Measurements from ENCODE around the gene SASH1. TPM values are rescaled to one million over a fixed set of nuclear protein-coding genes. Genes with fewer than 3 reads are reported as not detected.

The SASH1 gene
- total RNA-seq, 2 donors from 2014 or later = 0.17 to 0.20 TPM

- H3K4me1 Mint-ChIP-seq (ENCODE audit: low read depth in 2 of 2) = no peaks in the 10 kb centered on the region
- H3K36me3 Mint-ChIP-seq = no peaks in the 10 kb centered on the region
- no peak for DNase-seq (ENCODE audit: low spot score)
- ATAC-seq = no peak
- no peak overlapping the region for H3K4me3 Mint-ChIP-seq
- H3K27ac Mint-ChIP-seq = no peak overlapping the region
- no peaks in the 10 kb centered on the region for H3K9me3 Mint-ChIP-seq
- H3K27me3 Mint-ChIP-seq = peaks cover 8 to 14% of the 10 kb centered on the region in 2 donors
Measured at GRCh38 chr6:148429423-148429822, 86.8 kb downstream of the SASH1 start.

GRCh38 chr6:148430897-148431296, 88.3 kb downstream of the SASH1 start:
- no peaks in the 10 kb centered on the region for H3K9me3 Mint-ChIP-seq
- ATAC-seq = no peak
- peaks cover 8 to 12% of the 10 kb centered on the region in 2 donors for H3K27me3 Mint-ChIP-seq
- H3K36me3 Mint-ChIP-seq = no peaks in the 10 kb centered on the region
- no peaks in the 10 kb centered on the region for H3K4me1 Mint-ChIP-seq (ENCODE audit: low read depth in 2 of 2)
- no peak overlapping the region for H3K27ac Mint-ChIP-seq
- no peak overlapping the region for H3K4me3 Mint-ChIP-seq
- DNase-seq (ENCODE audit: low spot score) = no peak

- no peaks in the 10 kb centered on the region for H3K9me3 Mint-ChIP-seq
- no peak overlapping the region for H3K27ac Mint-ChIP-seq
- ATAC-seq = no peak
- H3K4me3 Mint-ChIP-seq = no peak overlapping the region
- H3K27me3 Mint-ChIP-seq = peaks cover 5 to 9% of the 10 kb centered on the region in 2 donors
- H3K4me1 Mint-ChIP-seq (ENCODE audit: low read depth in 2 of 2) = no peaks in the 10 kb centered on the region
- H3K36me3 Mint-ChIP-seq = no peaks in the 10 kb centered on the region
- DNase-seq (ENCODE audit: low spot score) = no peak
Measured at GRCh38 chr6:148431413-148431812, 88.8 kb downstream of the SASH1 start.

- no peak overlapping the region for H3K4me3 Mint-ChIP-seq
- H3K36me3 Mint-ChIP-seq = no peaks in the 10 kb centered on the region
- DNase-seq (ENCODE audit: low spot score) (no peak), ATAC-seq (no peak)
- H3K9me3 Mint-ChIP-seq = no peaks in the 10 kb centered on the region
- peaks cover 3 to 8% of the 10 kb centered on the region in 2 donors for H3K27me3 Mint-ChIP-seq
- H3K27ac Mint-ChIP-seq = no peak overlapping the region
- no peaks in the 10 kb centered on the region for H3K4me1 Mint-ChIP-seq (ENCODE audit: low read depth in 2 of 2)
Measured at GRCh38 chr6:148431840-148432239, 89.2 kb downstream of the SASH1 start.

GRCh38 chr6:148432462-148433195, 90.0 kb downstream of the SASH1 start:
- DNase-seq (ENCODE audit: low spot score) = no peak
- Mint-ChIP-seq H3K4me3 (no peak overlapping the region), H3K4me1 (ENCODE audit: low read depth in 2 of 2) (no peaks in the 10 kb centered on the region), H3K27me3 (peaks cover 10 to 13% of the 10 kb centered on the region in 2 donors), H3K36me3 (no peaks in the 10 kb centered on the region), H3K27ac (no peak overlapping the region), H3K9me3 (no peaks in the 10 kb centered on the region)
- ATAC-seq = no peak

GRCh38 chr6:148435386-148435785, 92.7 kb downstream of the SASH1 start:
- Mint-ChIP-seq H3K36me3 (no peaks in the 10 kb centered on the region), H3K4me1 (ENCODE audit: low read depth in 2 of 2) (no peaks in the 10 kb centered on the region), H3K9me3 (no peaks in the 10 kb centered on the region), H3K27ac (no peak overlapping the region), H3K4me3 (no peak overlapping the region), H3K27me3 (peaks cover 18 to 23% of the 10 kb centered on the region in 2 donors)
- DNase-seq (ENCODE audit: low spot score) (no peak), ATAC-seq (no peak)

- Mint-ChIP-seq H3K4me3 (no peak overlapping the region), H3K36me3 (no peaks in the 10 kb centered on the region), H3K27ac (no peak overlapping the region), H3K9me3 (no peaks in the 10 kb centered on the region), H3K4me1 (ENCODE audit: low read depth in 2 of 2) (no peaks in the 10 kb centered on the region), H3K27me3 (peaks cover 16 to 31% of the 10 kb centered on the region in 2 donors)
- no peak for DNase-seq (ENCODE audit: low spot score)
- ATAC-seq = no peak
Measured at GRCh38 chr6:148436466-148436865, 93.8 kb downstream of the SASH1 start.

- ATAC-seq (no peak), DNase-seq (ENCODE audit: low spot score) (no peak)
- H3K27me3 Mint-ChIP-seq = peaks cover 14 to 31% of the 10 kb centered on the region in 2 donors
- H3K36me3 Mint-ChIP-seq = no peaks in the 10 kb centered on the region
- no peaks in the 10 kb centered on the region for H3K4me1 Mint-ChIP-seq (ENCODE audit: low read depth in 2 of 2)
- no peaks in the 10 kb centered on the region for H3K9me3 Mint-ChIP-seq
- no peak overlapping the region for H3K27ac Mint-ChIP-seq
- H3K4me3 Mint-ChIP-seq = no peak overlapping the region
Measured at GRCh38 chr6:148438632-148439031, 96.0 kb downstream of the SASH1 start.

GRCh38 chr6:148440016-148440415, 97.4 kb downstream of the SASH1 start:
- no peak for ATAC-seq
- Mint-ChIP-seq H3K27ac (no peak overlapping the region), H3K4me1 (ENCODE audit: low read depth in 2 of 2) (no peaks in the 10 kb centered on the region), H3K9me3 (no peaks in the 10 kb centered on the region), H3K36me3 (no peaks in the 10 kb centered on the region), H3K27me3 (peaks cover 14 to 31% of the 10 kb centered on the region in 2 donors), H3K4me3 (no peak overlapping the region)
- no peak for DNase-seq (ENCODE audit: low spot score)

GRCh38 chr6:148440877-148441453, 98.3 kb downstream of the SASH1 start:
- Mint-ChIP-seq H3K27me3 (peaks cover 14 to 31% of the 10 kb centered on the region in 2 donors), H3K36me3 (no peaks in the 10 kb centered on the region), H3K4me3 (no peak overlapping the region), H3K27ac (no peak overlapping the region), H3K9me3 (no peaks in the 10 kb centered on the region), H3K4me1 (ENCODE audit: low read depth in 2 of 2) (no peaks in the 10 kb centered on the region)
- ATAC-seq = no peak
- no peak for DNase-seq (ENCODE audit: low spot score)

GRCh38 chr6:148441454-148441911, 98.8 kb downstream of the SASH1 start:
- peak in 1 of 2 donors; percentile 69 for ATAC-seq
- H3K27ac Mint-ChIP-seq = no peak overlapping the region
- no peaks in the 10 kb centered on the region for H3K4me1 Mint-ChIP-seq (ENCODE audit: low read depth in 2 of 2)
- no peaks in the 10 kb centered on the region for H3K36me3 Mint-ChIP-seq
- H3K9me3 Mint-ChIP-seq = no peaks in the 10 kb centered on the region
- peaks cover 14 to 31% of the 10 kb centered on the region in 2 donors for H3K27me3 Mint-ChIP-seq
- no peak for DNase-seq (ENCODE audit: low spot score)
- no peak overlapping the region for H3K4me3 Mint-ChIP-seq

GRCh38 chr6:148443798-148444560, 101.3 kb downstream of the SASH1 start:
- H3K27me3 Mint-ChIP-seq = peaks cover 26 to 36% of the 10 kb centered on the region in 2 donors
- no peak for DNase-seq (ENCODE audit: low spot score)
- peaks cover 0 to 11% of the 10 kb centered on the region in 2 donors for H3K4me1 Mint-ChIP-seq (ENCODE audit: low read depth in 2 of 2)
- no peak for ATAC-seq
- no peak overlapping the region for H3K27ac Mint-ChIP-seq
- no peaks in the 10 kb centered on the region for H3K36me3 Mint-ChIP-seq
- H3K9me3 Mint-ChIP-seq = no peaks in the 10 kb centered on the region
- H3K4me3 Mint-ChIP-seq = no peak overlapping the region

- Mint-ChIP-seq H3K9me3 (no peaks in the 10 kb centered on the region), H3K27ac (no peak overlapping the region), H3K4me3 (no peak overlapping the region), H3K36me3 (no peaks in the 10 kb centered on the region), H3K27me3 (peaks cover 23 to 31% of the 10 kb centered on the region in 2 donors), H3K4me1 (ENCODE audit: low read depth in 2 of 2) (peaks cover 0 to 11% of the 10 kb centered on the region in 2 donors)
- no peak for ATAC-seq
- no peak for DNase-seq (ENCODE audit: low spot score)
Measured at GRCh38 chr6:148445116-148445515, 102.5 kb downstream of the SASH1 start.

GRCh38 chr6:148445620-148446019, 103.0 kb downstream of the SASH1 start:
- no peak for DNase-seq (ENCODE audit: low spot score)
- Mint-ChIP-seq H3K27me3 (peaks cover 22 to 26% of the 10 kb centered on the region in 2 donors), H3K4me1 (ENCODE audit: low read depth in 2 of 2) (peaks cover 0 to 11% of the 10 kb centered on the region in 2 donors), H3K27ac (no peak overlapping the region), H3K9me3 (no peaks in the 10 kb centered on the region), H3K4me3 (no peak overlapping the region), H3K36me3 (no peaks in the 10 kb centered on the region)
- ATAC-seq = no peak
